RPMI7951 (cell line): ENCODE results near the gene HEBP2. TPM values are rescaled to one million over a fixed set of nuclear protein-coding genes. Genes with fewer than 3 reads are reported as not detected.

Experiments used
- DNase-seq: peaks from one replicate; pipeline ENCODE4 v3.0.0-alpha.2; 2012; ENCODE audit warnings: low read depth
- total RNA-seq: library from RNA; depleted of rRNA; stranded (reverse); fragments of >200 nt; shearing (Covaris generic); gene quantifications from 2 replicates; pipeline ENCODE4 v1.2.3, GENCODE V29; 2014; rRNA removed

Gene HEBP2
- total RNA-seq, 1 experiment from 2014 or later, result 24.8 TPM

DNA sequence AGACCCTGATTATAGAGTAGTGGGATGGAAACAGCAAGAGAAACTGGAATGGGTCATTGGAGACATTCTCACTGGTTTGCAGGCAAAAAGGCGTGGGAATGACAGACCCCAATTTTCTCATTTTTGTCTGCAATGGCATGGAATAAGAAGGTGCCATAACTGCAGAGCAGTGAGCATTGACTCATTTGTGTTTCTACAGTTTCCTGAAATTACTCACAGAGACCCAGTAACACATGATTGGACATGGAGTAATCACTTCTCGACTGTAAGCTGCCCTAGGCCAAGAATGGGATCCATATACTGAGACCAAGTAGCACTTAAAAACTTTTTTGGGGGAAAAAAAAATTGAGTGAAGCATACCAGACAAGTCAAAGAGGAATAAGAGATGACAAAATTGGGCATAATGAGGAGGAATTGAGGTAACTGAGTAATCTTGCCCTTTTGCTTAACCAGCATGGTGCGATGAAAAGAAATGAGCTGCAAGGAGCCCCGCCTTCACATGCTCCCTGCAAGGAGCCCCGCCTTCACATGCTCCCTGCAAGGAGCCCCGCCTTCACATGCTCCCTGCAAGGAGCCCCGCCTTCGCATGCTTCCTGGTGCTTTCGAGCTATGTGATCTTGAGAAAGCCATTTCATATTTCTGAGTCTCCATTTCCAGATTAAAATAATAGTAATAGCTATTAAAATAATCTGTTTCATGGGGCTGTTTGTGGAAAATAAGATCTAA, 51.1 kb downstream of the HEBP2 start:
- DNase-seq, result peak; percentile 8

DNA sequence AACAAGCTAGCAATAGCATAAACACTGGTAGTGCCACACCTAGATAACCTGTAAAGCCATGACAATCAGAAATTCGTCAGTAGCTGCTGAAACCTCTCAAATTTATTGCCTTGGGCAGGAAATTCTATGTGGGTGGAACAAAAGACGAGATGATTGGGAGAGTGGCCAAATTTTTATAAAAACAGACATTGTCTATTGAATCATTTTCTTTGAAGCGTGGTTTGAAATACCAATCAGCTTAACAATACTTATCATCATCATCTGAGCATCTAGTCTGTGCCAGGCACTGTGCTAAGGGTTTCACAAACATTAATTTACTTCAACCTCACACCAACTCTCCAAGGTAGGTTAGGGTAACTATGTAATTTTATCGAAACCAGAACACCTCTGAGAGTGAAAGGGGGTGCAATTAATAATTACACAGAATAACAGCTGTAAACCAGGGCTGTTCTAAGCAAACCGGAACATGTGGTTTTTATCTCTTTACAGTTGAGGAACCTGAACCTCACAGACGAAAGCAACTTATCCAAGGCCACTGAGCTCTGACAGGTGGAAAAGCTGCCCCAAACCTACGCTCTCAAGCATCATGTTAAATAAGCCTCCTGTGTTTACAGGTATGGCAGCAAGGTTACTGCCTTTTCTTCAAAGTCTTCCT, 51.9 kb downstream of the HEBP2 start:
- peak; percentile 46 for DNase-seq

DNA sequence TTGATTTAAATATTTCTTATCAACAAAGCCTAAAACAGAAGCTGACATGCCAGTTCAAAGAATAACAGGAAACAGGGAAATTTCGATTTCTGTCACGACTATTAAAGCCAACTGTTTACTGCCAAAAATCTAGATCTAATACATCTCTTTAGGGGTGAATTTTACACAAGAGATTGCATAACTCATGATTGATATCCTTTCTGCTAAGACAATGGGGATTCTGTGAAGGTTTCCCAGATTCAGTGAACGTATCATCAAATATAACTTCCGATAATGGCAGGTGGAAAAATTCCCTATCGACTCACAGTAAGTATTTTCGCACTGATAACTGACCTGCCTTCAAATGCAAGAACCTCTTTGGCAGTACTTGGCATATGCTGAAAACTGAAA, 52.4 kb downstream of the HEBP2 start:
- DNase-seq, result no peak

DNA sequence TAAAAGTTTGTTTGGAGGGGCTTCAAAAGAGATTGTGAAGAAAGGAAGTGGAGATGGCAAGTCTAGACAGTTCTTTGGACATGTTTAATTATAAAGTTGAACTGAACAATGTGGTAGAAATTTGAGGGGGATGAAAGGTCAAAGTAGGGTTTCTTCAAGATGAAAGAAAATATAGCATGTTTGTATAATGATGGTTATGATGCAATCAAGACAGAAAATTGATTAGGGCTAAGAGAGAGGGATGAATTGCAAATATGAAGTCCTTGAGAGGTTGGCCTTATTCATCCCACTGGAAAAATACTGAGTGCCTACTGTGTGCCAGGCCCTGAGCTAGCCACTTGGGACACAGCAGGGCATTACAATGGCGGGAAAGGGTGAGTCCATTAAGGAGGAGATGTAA, 57.6 kb downstream of the HEBP2 start:
- no peak for DNase-seq

GRCh38 chr6:138464085-138464484, 60.1 kb downstream of the HEBP2 start:
- DNase-seq, result no peak

- DNase-seq, result peak; percentile 95
Measured at GRCh38 chr6:138465007-138465645, 61.1 kb downstream of the HEBP2 start.

DNA sequence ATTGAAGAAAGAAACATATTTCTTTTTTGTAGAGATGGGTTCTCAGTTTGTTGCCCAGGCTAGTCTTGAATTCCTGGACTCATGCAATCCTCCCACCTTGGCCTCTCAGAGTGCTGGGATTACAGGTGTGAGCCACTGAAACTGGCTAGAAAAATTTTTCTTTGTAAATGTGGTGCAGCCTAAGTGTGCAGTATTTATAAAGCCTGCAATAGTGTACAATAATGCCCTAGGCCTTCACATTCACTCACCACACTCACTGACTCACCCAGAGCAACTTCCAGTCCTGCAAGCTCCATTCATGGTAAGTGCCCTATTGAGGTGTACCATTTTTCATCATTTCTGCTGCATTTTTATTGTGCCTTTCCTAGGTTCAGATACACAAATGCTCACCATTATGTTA, 63.9 kb downstream of the HEBP2 start:
- peak; percentile 43 for DNase-seq

DNA sequence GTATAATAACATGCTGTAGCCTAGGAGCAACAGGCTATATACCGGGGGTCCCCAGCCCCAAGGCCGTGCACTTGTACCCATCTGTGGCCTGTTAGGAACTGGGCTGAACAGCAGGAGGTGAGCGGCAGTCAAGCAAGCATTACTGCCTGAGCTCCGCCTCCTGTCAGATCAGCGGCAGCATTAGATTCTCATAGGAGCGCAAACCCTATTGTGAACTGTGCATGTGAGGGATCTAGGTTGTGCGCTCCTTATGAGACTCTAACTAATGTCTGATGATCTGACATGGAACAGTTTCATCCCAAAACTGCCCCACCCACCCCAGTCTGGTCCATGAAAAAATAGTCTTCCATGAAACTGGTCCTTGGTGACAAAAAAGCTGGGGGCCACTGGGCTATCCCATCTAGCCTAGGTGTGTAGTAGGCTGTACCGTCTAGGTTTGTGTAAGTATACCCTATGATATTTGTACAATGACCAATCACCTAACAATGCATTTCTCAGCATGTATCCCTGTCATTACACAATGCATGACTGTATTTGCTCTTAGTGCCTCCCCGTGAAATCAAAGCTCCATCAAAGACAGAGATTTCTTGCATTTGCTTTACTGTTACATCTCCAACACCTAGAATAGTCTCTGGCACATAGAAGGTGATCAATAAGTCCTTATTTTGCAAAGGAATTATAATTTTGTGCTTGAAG, 64.4 kb downstream of the HEBP2 start:
- DNase-seq, result no peak

Other genes starting within 250 kb of the HEBP2 start
- 0.20 and 0.24 TPM in 2 replicates for gene ARFGEF3, start 242.3 kb upstream of the HEBP2 start, total RNA-seq
- not detected in 2 replicates for gene PBOV1, start 185.7 kb upstream of the HEBP2 start, total RNA-seq
- gene SMIM28, start 26.3 kb upstream of the HEBP2 start, total RNA-seq, result not detected in 2 replicates
- gene NHSL1, start 95.3 kb downstream of the HEBP2 start, total RNA-seq, result 4.0 and 9.1 TPM in 2 replicates